SU-DHL-6 (cell line): ENCODE data around the gene RO60.

Experiments used
- EZH2phosphoT487 ChIP-seq: fragments of 200-600 bp; sonication (generic), shearing (Covaris generic); conservative IDR thresholded peaks from 2 replicates; pipeline ENCODE4 v1.6.1; 2018; ENCODE audit warnings: mild to moderate bottlenecking, antibody characterized with exemption, low read length, moderate library complexity, mixed read lengths
- TF ChIP-seq, protein P1 (sequence below): fragments of 200-600 bp; sonication (generic); IDR thresholded peaks from one replicate; pipeline ENCODE4 v1.5.1; 2017; ENCODE audit warnings: antibody characterized with exemption, mild to moderate bottlenecking, low read length, moderate library complexity; ENCODE audit not compliant: insufficient read depth, poor library complexity, severe bottlenecking

DNA sequence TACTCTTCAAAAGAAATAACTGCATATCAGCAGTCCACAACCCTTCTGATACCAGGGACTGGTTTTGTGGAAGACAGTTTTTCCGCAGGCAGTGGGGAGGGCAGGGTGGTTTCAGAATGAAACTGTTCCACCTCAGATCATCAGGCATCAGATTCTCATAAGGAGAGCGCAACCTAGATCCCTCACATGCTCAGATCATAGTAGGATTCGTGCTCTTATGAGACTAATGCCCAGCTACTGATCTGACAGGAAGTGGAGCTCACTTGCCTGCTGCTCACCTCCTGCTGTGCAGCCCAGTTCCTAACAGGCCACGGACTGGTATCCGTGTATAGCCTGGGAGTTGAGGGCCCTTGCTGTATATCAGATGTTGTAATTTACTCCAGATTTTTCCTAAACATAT lies 11.5 kb downstream of the RO60 start:
- TF ChIP-seq, protein P1, sequence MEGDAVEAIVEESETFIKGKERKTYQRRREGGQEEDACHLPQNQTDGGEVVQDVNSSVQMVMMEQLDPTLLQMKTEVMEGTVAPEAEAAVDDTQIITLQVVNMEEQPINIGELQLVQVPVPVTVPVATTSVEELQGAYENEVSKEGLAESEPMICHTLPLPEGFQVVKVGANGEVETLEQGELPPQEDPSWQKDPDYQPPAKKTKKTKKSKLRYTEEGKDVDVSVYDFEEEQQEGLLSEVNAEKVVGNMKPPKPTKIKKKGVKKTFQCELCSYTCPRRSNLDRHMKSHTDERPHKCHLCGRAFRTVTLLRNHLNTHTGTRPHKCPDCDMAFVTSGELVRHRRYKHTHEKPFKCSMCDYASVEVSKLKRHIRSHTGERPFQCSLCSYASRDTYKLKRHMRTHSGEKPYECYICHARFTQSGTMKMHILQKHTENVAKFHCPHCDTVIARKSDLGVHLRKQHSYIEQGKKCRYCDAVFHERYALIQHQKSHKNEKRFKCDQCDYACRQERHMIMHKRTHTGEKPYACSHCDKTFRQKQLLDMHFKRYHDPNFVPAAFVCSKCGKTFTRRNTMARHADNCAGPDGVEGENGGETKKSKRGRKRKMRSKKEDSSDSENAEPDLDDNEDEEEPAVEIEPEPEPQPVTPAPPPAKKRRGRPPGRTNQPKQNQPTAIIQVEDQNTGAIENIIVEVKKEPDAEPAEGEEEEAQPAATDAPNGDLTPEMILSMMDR: no peak
- no peak for TF ChIP-seq EZH2phosphoT487
